NCI-H146 treated with DMSO at 0.1 percent for 48 hours (cell line): Measurements from ENCODE around the gene P2RX6.
"Not testable (repeated sequence)": the region's sequence is repeated elsewhere in the genome, so short reads cannot be mapped to it uniquely, and the experiment has no call there.

Source experiments
- DNase-seq: peaks from one replicate; lab custom pipeline; 2025; ENCODE audit not compliant: unreplicated experiment; lab: John Stamatoyannopoulos, UW

The P2RX6 gene

GRCh38 chr22:21071796-21072195, 56.8 kb downstream of the P2RX6 start:
- not testable (repeated sequence) for DNase-seq

- no peak for DNase-seq
These were observed 58.1 kb downstream of the P2RX6 start for GRCh38 chr22:21073023-21073422.

- no peak for DNase-seq
These were observed 58.5 kb downstream of the P2RX6 start for GRCh38 chr22:21073482-21073881.

GRCh38 chr22:21074102-21074715, 59.2 kb downstream of the P2RX6 start:
- no peak for DNase-seq

- no peak for DNase-seq
These were observed 60.7 kb downstream of the P2RX6 start for GRCh38 chr22:21075516-21076138.

GRCh38 chr22:21076912-21077625, 62.1 kb downstream of the P2RX6 start:
- no peak for DNase-seq
